WTC11 (cell line): ENCODE data around the gene VASN. TPM values are rescaled to one million over a fixed set of nuclear protein-coding genes. Genes with fewer than 3 reads are reported as not detected.
A peak's percentile ranks its signal among the peaks of the same experiment; 100 is the strongest.

ENCODE experiments used
- ATAC-seq: fragments of 200-7000 bp; cut with Tn5 transposase; 2 replicates; pipeline ENCODE4 v1.10.0; 2021; ENCODE audit warnings: mild to moderate bottlenecking, moderate library complexity
- CTCF ChIA-PET: fragments of 300-600 bp; sonication (Branson Sonifier 250); formaldehyde crosslinking; loops from one replicate; lab custom pipeline; 2021; ENCODE audit warnings: antibody characterized with exemption; lab: Charles Lee
- POLR2A ChIA-PET: fragments of 350-600 bp; sonication (Branson Sonifier 250); formaldehyde crosslinking; loops from one replicate; lab custom pipeline; 2021; ENCODE audit warnings: antibody characterized with exemption; lab: Charles Lee
- DNase-seq: peaks from one replicate; pipeline ENCODE4 v3.0.0; 2021; ENCODE audit warnings: low spot score
- H3K27ac Mint-ChIP-seq: 2 replicates; pipeline ENCODE4 v1.8.0; 2021; ENCODE audit warnings: mixed read lengths
- H3K27me3 Mint-ChIP-seq: 2 replicates; pipeline ENCODE4 v1.8.0; 2021; ENCODE audit warnings: low read depth, mild to moderate bottlenecking, moderate library complexity, mixed read lengths
- H3K36me3 Mint-ChIP-seq: 2 replicates; pipeline ENCODE4 v1.8.0; 2021; ENCODE audit warnings: mixed read lengths
- H3K4me1 Mint-ChIP-seq: 2 replicates; pipeline ENCODE4 v1.8.0; 2022; ENCODE audit warnings: mixed read lengths
- H3K4me3 Mint-ChIP-seq: 2 replicates; pipeline ENCODE4 v1.8.0; 2021; ENCODE audit warnings: mild to moderate bottlenecking, moderate library complexity, mixed read lengths
- H3K9me3 Mint-ChIP-seq: 2 replicates; pipeline ENCODE4 v1.8.0; 2021; ENCODE audit warnings: mixed read lengths
- CREM ChIP-seq: sonication (generic); formaldehyde crosslinking; IDR thresholded peaks from 2 replicates; pipeline ENCODE4 v1.8.1; 2022; ENCODE audit warnings: mild to moderate bottlenecking, missing genetic modification reagents, moderate library complexity
- CTCF ChIP-seq: fragments of 200-600 bp; IDR thresholded peaks from 2 replicates; pipeline ENCODE4 v1.8.0; 2022; ENCODE audit warnings: antibody characterized with exemption
- EMX1 ChIP-seq: fragments of 250-450 bp; sonication (Bioruptor Pico); IDR thresholded peaks from 2 replicates; pipeline ENCODE4 v1.8.0; 2021; ENCODE audit warnings: mild to moderate bottlenecking
- FOXP4 ChIP-seq: sonication (generic); formaldehyde crosslinking; IDR thresholded peaks from 2 replicates; pipeline ENCODE4 v1.8.0; 2022; ENCODE audit warnings: mild to moderate bottlenecking, missing genetic modification reagents
- GABPB1 ChIP-seq: sonication (generic); formaldehyde crosslinking; IDR thresholded peaks from 2 replicates; pipeline ENCODE4 v1.8.1; 2023; ENCODE audit warnings: mild to moderate bottlenecking, missing genetic modification reagents
- GTF2I ChIP-seq: fragments of 250-450 bp; sonication (Bioruptor Pico); conservative IDR thresholded peaks from 2 replicates; pipeline ENCODE4 v1.4.0; 2021; ENCODE audit warnings: mild to moderate bottlenecking
- HMGA2 ChIP-seq: fragments of 250-450 bp; sonication (Bioruptor Pico); IDR thresholded peaks from 2 replicates; pipeline ENCODE4 v1.4.0; 2021; ENCODE audit warnings: mild to moderate bottlenecking, moderate library complexity
- HMGXB4 ChIP-seq: sonication (generic); formaldehyde crosslinking; IDR thresholded peaks from 2 replicates; pipeline ENCODE4 v1.8.1; 2023; ENCODE audit warnings: mild to moderate bottlenecking, moderate library complexity, missing genetic modification reagents
- JUN ChIP-seq: sonication (generic); formaldehyde crosslinking; IDR thresholded peaks from 2 replicates; pipeline ENCODE4 v1.8.0; 2023; ENCODE audit warnings: mild to moderate bottlenecking, missing genetic modification reagents
- MXD4 ChIP-seq: fragments of 250-450 bp; sonication (Bioruptor Pico); IDR thresholded peaks from 2 replicates; pipeline ENCODE4 v1.8.0; 2021; ENCODE audit warnings: mild to moderate bottlenecking, moderate library complexity, borderline replicate concordance
- MYBL2 ChIP-seq: sonication (generic); formaldehyde crosslinking; IDR thresholded peaks from 2 replicates; pipeline ENCODE4 v1.8.1; 2023; ENCODE audit warnings: mild to moderate bottlenecking, moderate library complexity, missing genetic modification reagents
- NR3C1 ChIP-seq: sonication (generic); formaldehyde crosslinking; conservative IDR thresholded peaks from 2 replicates; pipeline ENCODE4 v1.8.1; 2023; ENCODE audit warnings: low read depth, mild to moderate bottlenecking, missing genetic modification reagents
- RELA ChIP-seq: sonication (generic); formaldehyde crosslinking; IDR thresholded peaks from 2 replicates; pipeline ENCODE4 v1.8.1; 2022; ENCODE audit warnings: missing genetic modification reagents, mild to moderate bottlenecking, borderline replicate concordance
- SP1 ChIP-seq: sonication (generic); formaldehyde crosslinking; conservative IDR thresholded peaks from 2 replicates; pipeline ENCODE4 v1.8.1; 2022; ENCODE audit warnings: missing genetic modification reagents
- TCF7 ChIP-seq: sonication (generic); formaldehyde crosslinking; IDR thresholded peaks from 2 replicates; pipeline ENCODE4 v1.8.0; 2022; ENCODE audit warnings: mild to moderate bottlenecking, low read depth, missing genetic modification reagents, moderate library complexity
- TEAD1 ChIP-seq: sonication (generic); formaldehyde crosslinking; IDR thresholded peaks from 2 replicates; pipeline ENCODE4 v1.8.0; 2022; ENCODE audit warnings: mild to moderate bottlenecking, missing genetic modification reagents
- USF2 ChIP-seq: sonication (generic); formaldehyde crosslinking; IDR thresholded peaks from 2 replicates; pipeline ENCODE4 v1.8.1; 2023; ENCODE audit warnings: mild to moderate bottlenecking, missing genetic modification reagents, moderate library complexity
- ZBTB43 ChIP-seq: sonication (generic); formaldehyde crosslinking; IDR thresholded peaks from 2 replicates; pipeline ENCODE4 v1.8.1; 2023; ENCODE audit warnings: mild to moderate bottlenecking, missing genetic modification reagents
- ZMAT4 ChIP-seq: fragments of 250-450 bp; sonication (Bioruptor Pico); IDR thresholded peaks from 2 replicates; pipeline ENCODE4 v1.9.0; 2021; ENCODE audit warnings: mild to moderate bottlenecking
- ZNF121 ChIP-seq: sonication (generic); formaldehyde crosslinking; IDR thresholded peaks from 2 replicates; pipeline ENCODE4 v1.8.0; 2023; ENCODE audit warnings: missing genetic modification reagents
- ZNF219 ChIP-seq: sonication (generic); formaldehyde crosslinking; IDR thresholded peaks from 2 replicates; pipeline ENCODE4 v1.8.0; 2023; ENCODE audit warnings: missing genetic modification reagents, mild to moderate bottlenecking, borderline replicate concordance
- ZNF263 ChIP-seq: sonication (generic); formaldehyde crosslinking; IDR thresholded peaks from 2 replicates; pipeline ENCODE4 v1.8.1; 2022; ENCODE audit warnings: low read depth, mild to moderate bottlenecking, moderate library complexity, missing genetic modification reagents
- ZNF396 ChIP-seq: fragments of 250-450 bp; sonication (Bioruptor Pico); IDR thresholded peaks from 2 replicates; pipeline ENCODE4 v1.8.0; 2021; ENCODE audit warnings: mild to moderate bottlenecking, moderate library complexity, borderline replicate concordance
- ZNF416 ChIP-seq: fragments of 250-450 bp; sonication (Bioruptor Pico); IDR thresholded peaks from 2 replicates; pipeline ENCODE4 v1.9.0; 2021; ENCODE audit warnings: mild to moderate bottlenecking, inconsistent platforms
- ZSCAN18 ChIP-seq: fragments of 250-450 bp; sonication (Bioruptor Pico); IDR thresholded peaks from 2 replicates; pipeline ENCODE4 v2.1.2; 2022; ENCODE audit warnings: mild to moderate bottlenecking, moderate library complexity
- total RNA-seq: library from RNA; stranded (reverse); gene quantifications from 3 replicates; pipeline ENCODE4 v1.2.3, GENCODE V29; 2021

Gene VASN
- total RNA-seq, 1 experiment from 2014 or later, result 8.0 TPM

GRCh38 chr16:4358236-4358635 is 13.4 kb upstream of the VASN start:
- TF ChIP-seq MYBL2 (no peak), MXD4 (CRISPR knock-in tag) (no peak), ZNF396 (no peak), FOXP4 (CRISPR knock-in tag) (no peak), CREM (no peak), NR3C1 (CRISPR knock-in tag) (no peak), ZNF416 (CRISPR knock-in tag) (no peak), ZSCAN18 (CRISPR knock-in tag) (no peak), ZBTB43 (CRISPR knock-in tag) (no peak), USF2 (CRISPR knock-in tag) (no peak), TEAD1 (CRISPR knock-in tag) (no peak), ZNF219 (CRISPR knock-in tag) (no peak)
- DNase-seq (no peak), ATAC-seq (no peak)
- Mint-ChIP-seq H3K4me1 (0 out of 2 replicates have a peak, but pooled peaks cover 5% of the 10 kb centered on the region), H3K36me3 (peaks cover 2% of the 10 kb centered on the region; the same call in 1 of the 2 replicates), H3K27ac (no peak overlapping the region), H3K9me3 (no peaks in the 10 kb centered on the region), H3K4me3 (no peak overlapping the region), H3K27me3 (no peaks in the 10 kb centered on the region)
- POLR2A ChIA-PET, result no interaction called here
- CTCF ChIA-PET, result interaction anchor here (0.6 to 5.6 kb wide), 6 partner anchors 20 to 1242 kb away, joined by 4 to 322 read pairs (median 45); no protein-coding TSS in a partner anchor

GRCh38 chr16:4358831-4359561 is 12.7 kb upstream of the VASN start:
- DNase-seq (peak; percentile 94), ATAC-seq (peak; percentile 90)
- Mint-ChIP-seq H3K27ac (no peak overlapping the region), H3K4me3 (no peak overlapping the region), H3K4me1 (no peaks in the 10 kb centered on the region), H3K36me3 (peaks cover 2% of the 10 kb centered on the region; the same call in 1 of the 2 replicates), H3K27me3 (no peaks in the 10 kb centered on the region), H3K9me3 (no peaks in the 10 kb centered on the region)
- CTCF ChIA-PET, result interaction anchor here (0.6 to 5.6 kb wide), 45 partner anchors 8 to 1338 kb away, joined by 3 to 322 read pairs (median 6); partner anchors contain the start of genes CORO7, HMOX2, PAM16 and VASN
- POLR2A ChIA-PET, result interaction anchor here (0.6 to 1.0 kb wide), 3 partner anchors 18 to 45 kb away, joined by 3 to 5 read pairs (median 3); no protein-coding TSS in a partner anchor
- TF ChIP-seq GABPB1 (0 out of 2 replicates have a peak, but pooled peaks have one; percentile 21), ZNF121 (CRISPR knock-in tag) (peak; percentile 83; the same call in 1 of the 2 replicates), ZMAT4 (CRISPR knock-in tag) (no peak), RELA (CRISPR knock-in tag) (no peak), JUN (CRISPR knock-in tag) (no peak), HMGXB4 (CRISPR knock-in tag) (no peak), HMGA2 (no peak), CTCF (peak; percentile 100), EMX1 (CRISPR knock-in tag) (no peak), SP1 (CRISPR knock-in tag) (0 out of 2 replicates have a peak, but pooled peaks have one; percentile 43), TCF7 (no peak), TEAD1 (CRISPR knock-in tag) (no peak), GTF2I (peak; percentile 71), ZNF263 (CRISPR knock-in tag) (no peak), ZNF416 (CRISPR knock-in tag) (no peak)
